Ishikawa (cell line): ENCODE data around the gene CYFIP2.

Experiments used
- CEBPB ChIP-seq: IDR thresholded peaks from 2 replicates; pipeline ENCODE4 v1.6.1; 2012
- CREB1 ChIP-seq: IDR thresholded peaks from 2 replicates; pipeline ENCODE4 v1.6.1; 2012; ENCODE audit warnings: low read depth
- EP300 ChIP-seq: IDR thresholded peaks from 2 replicates; pipeline ENCODE4 v1.6.1; 2012; ENCODE audit warnings: borderline replicate concordance
- RAD21 ChIP-seq: IDR thresholded peaks from 2 replicates; pipeline ENCODE4 v1.6.1; 2012; ENCODE audit warnings: low read depth
- TCF12 ChIP-seq: IDR thresholded peaks from 2 replicates; pipeline ENCODE4 v1.6.1; 2012; ENCODE audit warnings: low read depth
- TEAD4 ChIP-seq: IDR thresholded peaks from 2 replicates; pipeline ENCODE4 v1.6.1; 2012
- YY1 ChIP-seq: IDR thresholded peaks from 2 replicates; pipeline ENCODE4 v1.6.1; 2012; ENCODE audit warnings: low read depth
- ZBTB7A ChIP-seq: IDR thresholded peaks from 2 replicates; pipeline ENCODE4 v1.6.1; 2012; ENCODE audit warnings: low read depth
- TF ChIP-seq, protein P1 (sequence below): IDR thresholded peaks from 2 replicates; pipeline ENCODE4 v1.6.1; 2012

DNA sequence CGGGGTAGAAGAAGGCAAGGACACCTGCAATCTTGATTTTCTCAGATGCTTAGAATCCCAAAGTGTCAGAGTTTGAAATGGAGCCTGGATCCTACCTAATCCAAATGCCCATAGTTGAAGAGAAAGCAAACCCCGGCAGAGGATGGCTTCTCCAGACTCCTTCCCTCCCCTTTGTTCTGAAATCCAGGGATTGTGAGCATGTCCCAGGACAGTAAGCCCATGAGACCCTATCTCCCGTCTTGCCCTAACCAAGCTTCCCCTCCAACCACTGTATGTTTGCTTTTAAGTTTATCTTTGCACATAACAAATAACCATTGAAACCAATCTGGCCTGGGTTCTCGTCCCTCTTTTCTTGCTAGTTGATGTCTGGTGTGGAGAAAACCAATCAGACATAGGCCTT, 115.8 kb downstream of the CYFIP2 start:
- TF ChIP-seq EP300, result no peak
- TF ChIP-seq TEAD4, result no peak
- no peak for TF ChIP-seq CEBPB
- no peak for TF ChIP-seq ZBTB7A
- no peak for TF ChIP-seq RAD21
- TF ChIP-seq TCF12, result no peak
- no peak for TF ChIP-seq CREB1
- no peak for TF ChIP-seq YY1
- TF ChIP-seq, protein P1, sequence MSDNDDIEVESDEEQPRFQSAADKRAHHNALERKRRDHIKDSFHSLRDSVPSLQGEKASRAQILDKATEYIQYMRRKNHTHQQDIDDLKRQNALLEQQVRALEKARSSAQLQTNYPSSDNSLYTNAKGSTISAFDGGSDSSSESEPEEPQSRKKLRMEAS, result no peak
